DOHH2 (cell line): ENCODE data around the gene EYA2.

Experiments
- H3F3A ChIP-seq: fragments of 200-600 bp; sonication (generic), shearing (Covaris generic); 2 replicates; pipeline ENCODE4 v1.6.0; 2016; ENCODE audit warnings: antibody characterized with exemption, mild to moderate bottlenecking; ENCODE audit not compliant: control insufficient read depth, insufficient read depth
- H3K27ac ChIP-seq: fragments of 200-600 bp; sonication (generic); 2 replicates; pipeline ENCODE4 v1.5.1; 2014; ENCODE audit warnings: low read depth, mild to moderate bottlenecking, low read length, moderate library complexity
- H3K27me3 ChIP-seq: fragments of 200-600 bp; sonication (generic); 2 replicates; pipeline ENCODE4 v1.6.1; 2014; ENCODE audit warnings: mild to moderate bottlenecking, low read length, mixed read lengths; ENCODE audit not compliant: control insufficient read depth
- H3K36me3 ChIP-seq: fragments of 200-600 bp; sonication (generic); 2 replicates; pipeline ENCODE4 v1.6.1; 2014; ENCODE audit warnings: mild to moderate bottlenecking, low read length, moderate library complexity, mixed read lengths; ENCODE audit not compliant: control insufficient read depth
- H3K4me1 ChIP-seq: fragments of 200-600 bp; sonication (generic); 2 replicates; pipeline ENCODE4 v1.6.1; 2014; ENCODE audit warnings: mild to moderate bottlenecking, low read length, mixed read lengths; ENCODE audit not compliant: control insufficient read depth
- H3K4me2 ChIP-seq: fragments of 200-600 bp; sonication (generic); 2 replicates; pipeline ENCODE4 v1.6.0; 2014; ENCODE audit warnings: mild to moderate bottlenecking, low read length, moderate library complexity
- H3K4me3 ChIP-seq: fragments of 200-600 bp; sonication (generic); 2 replicates; pipeline ENCODE4 v1.5.1; 2014; ENCODE audit warnings: mild to moderate bottlenecking, low read length, mixed read lengths
- H3K79me2 ChIP-seq: fragments of 200-600 bp; sonication (generic); 2 replicates; pipeline ENCODE4 v1.6.1; 2014; ENCODE audit warnings: mild to moderate bottlenecking, low read length, mixed read lengths; ENCODE audit not compliant: control insufficient read depth
- H3K9me2 ChIP-seq: fragments of 200-600 bp; sonication (generic); replicated peaks from 2 replicates; pipeline ENCODE4 v1.6.1; 2014; ENCODE audit warnings: mild to moderate bottlenecking, low read length, mixed read lengths; ENCODE audit not compliant: control insufficient read depth
- H3K9me3 ChIP-seq: fragments of 200-600 bp; sonication (generic); 2 replicates; pipeline ENCODE4 v1.6.1; 2014; ENCODE audit warnings: antibody characterized with exemption, low read length, mixed read lengths; ENCODE audit not compliant: control insufficient read depth, insufficient read depth
- H4K20me1 ChIP-seq: fragments of 200-600 bp; sonication (generic); 2 replicates; pipeline ENCODE4 v1.6.0; 2014; ENCODE audit warnings: low read depth, mild to moderate bottlenecking, antibody characterized with exemption, low read length, moderate library complexity; ENCODE audit not compliant: control insufficient read depth, insufficient read depth
- CTCF ChIP-seq: fragments of 200-600 bp; sonication (generic); IDR thresholded peaks from one replicate; pipeline ENCODE4 v1.5.1; 2014; ENCODE audit warnings: antibody characterized with exemption, mild to moderate bottlenecking, low read depth, low read length; ENCODE audit not compliant: poor library complexity, severe bottlenecking
- EZH2phosphoT487 ChIP-seq: fragments of 200-600 bp; sonication (generic); IDR thresholded peaks from 2 replicates; pipeline ENCODE4 v1.6.1; 2017; ENCODE audit warnings: borderline replicate concordance, mild to moderate bottlenecking, antibody characterized with exemption, low read length, moderate library complexity, mixed read lengths

The EYA2 gene

DNA sequence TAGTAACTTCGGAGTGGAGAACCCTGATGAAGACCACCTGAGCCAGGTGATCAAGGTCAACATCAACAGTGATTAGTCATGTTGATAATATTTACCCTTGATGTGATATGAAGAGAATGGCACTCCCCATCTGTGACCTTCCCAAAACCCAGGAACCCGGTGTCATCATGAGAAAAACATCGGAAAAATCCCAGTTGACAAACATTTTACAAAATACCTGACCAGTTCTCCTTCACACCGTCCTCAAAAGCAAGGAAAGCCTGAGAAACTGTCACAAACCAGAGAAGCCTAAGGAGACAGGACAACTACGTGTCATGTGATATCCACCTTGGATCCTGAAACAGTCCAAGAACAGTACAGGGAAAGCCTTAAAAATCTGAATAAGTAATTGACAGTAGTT is 264.5 kb downstream of the EYA2 start:
- TF ChIP-seq CTCF (no peak), EZH2phosphoT487 (no peak)
- H3K36me3 ChIP-seq: no peaks in the 10 kb centered on the region
- H3K4me3 ChIP-seq: no peak overlapping the region
- no peak overlapping the region for H3K4me2 ChIP-seq
- no peaks in the 10 kb centered on the region for H3K4me1 ChIP-seq
- H3K27me3 ChIP-seq: no peaks in the 10 kb centered on the region
- H3K9me3 ChIP-seq: no peaks in the 10 kb centered on the region
- H3K9me2 ChIP-seq: no peaks in the 10 kb centered on the region
- H4K20me1 ChIP-seq: no peaks in the 10 kb centered on the region
- H3K79me2 ChIP-seq: no peaks in the 10 kb centered on the region
- H3K27ac ChIP-seq: no peak overlapping the region
- H3F3A ChIP-seq: no peaks in the 10 kb centered on the region

GRCh38 chr20:47160240-47160639 is 265.6 kb downstream of the EYA2 start:
- Histone ChIP-seq H3K9me2 (no peaks in the 10 kb centered on the region), H3K79me2 (no peaks in the 10 kb centered on the region), H3K4me2 (no peak overlapping the region), H4K20me1 (no peaks in the 10 kb centered on the region), H3K4me1 (no peaks in the 10 kb centered on the region), H3K9me3 (no peaks in the 10 kb centered on the region), H3K4me3 (no peak overlapping the region), H3K27me3 (no peaks in the 10 kb centered on the region), H3K27ac (no peak overlapping the region), H3F3A (no peaks in the 10 kb centered on the region), H3K36me3 (no peaks in the 10 kb centered on the region)
- TF ChIP-seq CTCF (no peak), EZH2phosphoT487 (no peak)

DNA sequence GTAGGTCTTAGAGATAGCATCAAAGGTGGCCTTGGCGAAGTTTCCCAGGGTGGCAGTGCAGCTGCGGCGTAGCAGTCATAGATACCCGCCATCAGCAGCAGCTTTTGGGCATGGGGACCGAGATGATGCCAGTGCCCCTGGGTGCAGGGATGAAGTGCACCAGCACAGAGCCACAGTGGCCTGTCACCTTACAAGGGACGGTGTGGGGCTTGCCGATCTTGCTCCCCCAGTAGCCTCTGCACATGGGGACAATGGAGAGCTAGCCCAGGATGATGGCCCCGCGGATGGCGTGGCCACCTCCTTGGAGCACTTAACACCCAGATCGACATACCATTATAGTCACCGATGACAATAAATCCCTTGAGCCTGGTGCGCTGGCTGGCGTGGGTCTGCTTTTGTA is 266.3 kb downstream of the EYA2 start:
- H3K27me3 ChIP-seq: no peaks in the 10 kb centered on the region
- no peaks in the 10 kb centered on the region for H3K9me3 ChIP-seq
- H3K9me2 ChIP-seq: no peaks in the 10 kb centered on the region
- no peak overlapping the region for H3K4me2 ChIP-seq
- H3K4me1 ChIP-seq: no peaks in the 10 kb centered on the region
- H3K79me2 ChIP-seq: no peaks in the 10 kb centered on the region
- no peak for TF ChIP-seq CTCF
- TF ChIP-seq EZH2phosphoT487: no peak
- no peaks in the 10 kb centered on the region for H3K36me3 ChIP-seq
- H4K20me1 ChIP-seq: no peaks in the 10 kb centered on the region
- H3K4me3 ChIP-seq: no peak overlapping the region
- H3F3A ChIP-seq: no peaks in the 10 kb centered on the region
- no peak overlapping the region for H3K27ac ChIP-seq

GRCh38 chr20:47161411-47161810 is 266.8 kb downstream of the EYA2 start:
- Histone ChIP-seq H3K4me2 (no peak overlapping the region), H3K4me3 (no peak overlapping the region), H4K20me1 (no peaks in the 10 kb centered on the region), H3K9me3 (no peaks in the 10 kb centered on the region), H3K9me2 (no peaks in the 10 kb centered on the region), H3K36me3 (no peaks in the 10 kb centered on the region), H3K4me1 (no peaks in the 10 kb centered on the region), H3F3A (no peaks in the 10 kb centered on the region), H3K27me3 (no peaks in the 10 kb centered on the region), H3K79me2 (no peaks in the 10 kb centered on the region), H3K27ac (no peak overlapping the region)
- TF ChIP-seq EZH2phosphoT487 (no peak), CTCF (no peak)
